Fibroblast of lung (primary cell): Measurements from ENCODE around the gene PDCD4. TPM values are rescaled to one million over a fixed set of nuclear protein-coding genes. Genes with fewer than 3 reads are reported as not detected.

Source experiments
- DNase-seq, 2 donors: peaks; one replicate each; pipeline versions ENCODE4 v3.0.0 to v3.0.0-alpha.2; 2010; ENCODE audit warnings: low read depth in 2 of 2
- H2AFZ ChIP-seq: 2 replicates; pipeline ENCODE4 v1.5.1; 2012; ENCODE audit warnings: low read length, control low read depth, inconsistent platforms
- H3K27ac ChIP-seq: 2 replicates; pipeline ENCODE4 v1.5.1; 2011; ENCODE audit warnings: low read length, control low read depth; ENCODE audit not compliant: insufficient read depth
- H3K27me3 ChIP-seq: 2 replicates; pipeline ENCODE4 v1.5.1; 2011; ENCODE audit warnings: mild to moderate bottlenecking, low read length; ENCODE audit not compliant: control insufficient read depth, insufficient read depth
- H3K36me3 ChIP-seq: 2 replicates; pipeline ENCODE4 v1.5.1; 2011; ENCODE audit warnings: low read length; ENCODE audit not compliant: control insufficient read depth, insufficient read depth
- H3K4me1 ChIP-seq: 2 replicates; pipeline ENCODE4 v1.5.1; 2011; ENCODE audit warnings: low read length; ENCODE audit not compliant: control insufficient read depth, insufficient read depth; ENCODE audit errors: extremely low read depth
- H3K4me2 ChIP-seq: 2 replicates; pipeline ENCODE4 v1.5.1; 2011; ENCODE audit warnings: low read length, control low read depth; ENCODE audit not compliant: insufficient read depth; ENCODE audit errors: extremely low read depth
- H3K4me3 ChIP-seq, 4 experiments: fragments of 200-600 bp in 1 of 4; sonication (generic) in 1 of 4; replicated peaks in 1 of 4; 2 replicates each; pipeline ENCODE4 v1.5.1; 2011 to 2016; ENCODE audit warnings: low read length in 4 of 4, low read depth in 3 of 4, mild to moderate bottlenecking in 3 of 4, control low read depth in 2 of 4, inconsistent platforms in 1 of 4, mixed read lengths in 1 of 4; ENCODE audit not compliant: insufficient read depth in 1 of 4; ENCODE audit errors: control extremely low read depth in 1 of 4
- H3K79me2 ChIP-seq: 2 replicates; pipeline ENCODE4 v1.5.1; 2012; ENCODE audit warnings: mild to moderate bottlenecking, low read length, inconsistent platforms; ENCODE audit not compliant: control insufficient read depth, insufficient read depth
- H3K9ac ChIP-seq: 2 replicates; pipeline ENCODE4 v1.5.1; 2011; ENCODE audit warnings: mild to moderate bottlenecking, low read length, control low read depth; ENCODE audit not compliant: insufficient read depth
- H3K9me3 ChIP-seq: 2 replicates; pipeline ENCODE4 v1.5.1; 2012; ENCODE audit warnings: low read depth, low read length; ENCODE audit not compliant: control insufficient read depth, insufficient read depth
- H4K20me1 ChIP-seq: 2 replicates; pipeline ENCODE4 v1.5.1; 2011; ENCODE audit warnings: low read length; ENCODE audit not compliant: control insufficient read depth, insufficient read depth; ENCODE audit errors: extremely low read depth
- EZH2 ChIP-seq: IDR thresholded peaks from 2 replicates; pipeline ENCODE4 v1.5.1; 2012; ENCODE audit warnings: low read length, control low read depth, mild to moderate bottlenecking; ENCODE audit errors: missing control alignments
- polyA plus RNA-seq, 2 donors: library from polyadenylated mRNA; depleted of rRNA in 1 of 2; stranded (reverse) in 1 of 2; unstranded in 1 of 2; fragments of >200 nt; gene quantifications; 2 replicates each; pipeline ENCODE4 v1.2.1, GENCODE V29; 2011 to 2012; ENCODE audit warnings: missing spikeins in 1 of 2
- total RNA-seq: library from RNA; depleted of rRNA; stranded (reverse); fragments of >200 nt; gene quantifications from 2 replicates; pipeline ENCODE4 v1.2.1, GENCODE V29; 2014
- TF ChIP-seq, protein P1 (sequence below), 2 donors: IDR thresholded peaks in 1 of 2; conservative IDR thresholded peaks in 1 of 2; 1 replicate in 1 of 2; 2 replicates in 1 of 2; pipeline ENCODE4 v1.5.1; 2011 to 2012; ENCODE audit warnings: low read length in 2 of 2, control low read depth in 1 of 2, inconsistent platforms in 1 of 2, low read depth in 1 of 2, mild to moderate bottlenecking in 1 of 2

Gene PDCD4
- total and polyA plus RNA-seq, 2 donors (not counting 1 experiment from before 2014, with no cell fraction given), result 54.6 to 83.7 TPM

- no peak overlapping the region for H3K4me3 ChIP-seq
- no peaks in the 10 kb centered on the region for H4K20me1 ChIP-seq
- no peak for DNase-seq
- H3K27me3 ChIP-seq, result no peaks in the 10 kb centered on the region
- no peak overlapping the region for H3K27ac ChIP-seq
- H3K79me2 ChIP-seq, result peaks cover 9% of the 10 kb centered on the region
- H3K9me3 ChIP-seq, result no peaks in the 10 kb centered on the region
- TF ChIP-seq, protein P1, sequence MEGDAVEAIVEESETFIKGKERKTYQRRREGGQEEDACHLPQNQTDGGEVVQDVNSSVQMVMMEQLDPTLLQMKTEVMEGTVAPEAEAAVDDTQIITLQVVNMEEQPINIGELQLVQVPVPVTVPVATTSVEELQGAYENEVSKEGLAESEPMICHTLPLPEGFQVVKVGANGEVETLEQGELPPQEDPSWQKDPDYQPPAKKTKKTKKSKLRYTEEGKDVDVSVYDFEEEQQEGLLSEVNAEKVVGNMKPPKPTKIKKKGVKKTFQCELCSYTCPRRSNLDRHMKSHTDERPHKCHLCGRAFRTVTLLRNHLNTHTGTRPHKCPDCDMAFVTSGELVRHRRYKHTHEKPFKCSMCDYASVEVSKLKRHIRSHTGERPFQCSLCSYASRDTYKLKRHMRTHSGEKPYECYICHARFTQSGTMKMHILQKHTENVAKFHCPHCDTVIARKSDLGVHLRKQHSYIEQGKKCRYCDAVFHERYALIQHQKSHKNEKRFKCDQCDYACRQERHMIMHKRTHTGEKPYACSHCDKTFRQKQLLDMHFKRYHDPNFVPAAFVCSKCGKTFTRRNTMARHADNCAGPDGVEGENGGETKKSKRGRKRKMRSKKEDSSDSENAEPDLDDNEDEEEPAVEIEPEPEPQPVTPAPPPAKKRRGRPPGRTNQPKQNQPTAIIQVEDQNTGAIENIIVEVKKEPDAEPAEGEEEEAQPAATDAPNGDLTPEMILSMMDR (conservative IDR thresholded peaks at IDR 0.05 in 1 of 2, IDR thresholded peaks at IDR 0.05 in 1 of 2; ENCODE audit: low read depth in 1 of 2, low read length in 2 of 2), result no peak
- TF ChIP-seq EZH2, result no peak
- peaks cover 4% of the 10 kb centered on the region for H3K4me1 ChIP-seq
- no peaks in the 10 kb centered on the region for H3K36me3 ChIP-seq
- no peak overlapping the region for H2AFZ ChIP-seq
- H3K9ac ChIP-seq, result no peak overlapping the region
- no peak overlapping the region for H3K4me2 ChIP-seq
These were observed 4.3 kb downstream of the PDCD4 start for GRCh38 chr10:110876000-110876399.

DNA sequence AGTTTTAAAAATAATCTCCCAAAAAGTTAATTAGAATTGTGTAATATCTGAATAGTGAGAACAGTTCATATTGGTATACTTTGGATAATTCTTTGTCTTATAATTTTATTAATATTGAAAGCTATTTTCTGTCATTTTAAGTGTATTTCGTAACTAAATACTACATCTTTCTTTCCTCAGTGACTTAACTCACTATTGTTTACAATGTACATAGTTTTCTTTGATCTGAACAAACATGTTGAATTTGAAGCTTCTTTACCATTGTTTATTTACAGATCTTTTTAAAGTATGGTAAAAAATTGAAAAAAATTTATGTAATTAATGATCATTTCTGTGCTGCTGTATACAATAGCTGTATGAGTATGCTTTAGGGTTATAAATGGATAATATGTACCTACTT lies 5.1 kb downstream of the PDCD4 start:
- no peak overlapping the region for H3K4me3 ChIP-seq

GRCh38 chr10:110880012-110880411 lies 8.3 kb downstream of the PDCD4 start:
- Histone ChIP-seq H3K9me3 (no peaks in the 10 kb centered on the region), H3K36me3 (no peaks in the 10 kb centered on the region), H3K4me2 (no peak overlapping the region), H3K27ac (no peak overlapping the region), H3K79me2 (no peaks in the 10 kb centered on the region), H3K27me3 (no peaks in the 10 kb centered on the region), H3K4me3 (no peak overlapping the region), H4K20me1 (no peaks in the 10 kb centered on the region), H3K9ac (no peak overlapping the region), H2AFZ (no peak overlapping the region), H3K4me1 (peaks cover 2% of the 10 kb centered on the region)
- no peak for DNase-seq
- no peak for TF ChIP-seq EZH2
- TF ChIP-seq, protein P1 (conservative IDR thresholded peaks at IDR 0.05 in 1 of 2, IDR thresholded peaks at IDR 0.05 in 1 of 2; ENCODE audit: low read depth in 1 of 2, low read length in 2 of 2), result no peak

More for the DNA sequence above, 5.1 kb downstream of the PDCD4 start:
- no peak overlapping the region for H2AFZ ChIP-seq
- H3K27ac ChIP-seq, result no peak overlapping the region
- no peaks in the 10 kb centered on the region for H3K36me3 ChIP-seq
- no peak overlapping the region for H3K4me2 ChIP-seq
- no peak for TF ChIP-seq EZH2
- TF ChIP-seq, protein P1 (conservative IDR thresholded peaks at IDR 0.05 in 1 of 2, IDR thresholded peaks at IDR 0.05 in 1 of 2; ENCODE audit: low read depth in 1 of 2, low read length in 2 of 2), result no peak
- DNase-seq, result no peak
- H4K20me1 ChIP-seq, result no peaks in the 10 kb centered on the region
- no peaks in the 10 kb centered on the region for H3K4me1 ChIP-seq
- H3K9me3 ChIP-seq, result no peaks in the 10 kb centered on the region
- no peak overlapping the region for H3K9ac ChIP-seq
- no peaks in the 10 kb centered on the region for H3K27me3 ChIP-seq
- H3K79me2 ChIP-seq, result peaks cover 9% of the 10 kb centered on the region
